SIG-M5 treated with dmso at 0.1 percent for 504 hours (cell line): ENCODE data around the gene TXNDC16.
"Not testable (repeated sequence)": the region's sequence is repeated elsewhere in the genome, so short reads cannot be mapped to it uniquely, and the experiment has no call there.

Source experiments
- DNase-seq: peaks from one replicate; lab custom pipeline; 2025; ENCODE audit not compliant: unreplicated experiment; lab: John Stamatoyannopoulos, UW

Gene TXNDC16, protein sequence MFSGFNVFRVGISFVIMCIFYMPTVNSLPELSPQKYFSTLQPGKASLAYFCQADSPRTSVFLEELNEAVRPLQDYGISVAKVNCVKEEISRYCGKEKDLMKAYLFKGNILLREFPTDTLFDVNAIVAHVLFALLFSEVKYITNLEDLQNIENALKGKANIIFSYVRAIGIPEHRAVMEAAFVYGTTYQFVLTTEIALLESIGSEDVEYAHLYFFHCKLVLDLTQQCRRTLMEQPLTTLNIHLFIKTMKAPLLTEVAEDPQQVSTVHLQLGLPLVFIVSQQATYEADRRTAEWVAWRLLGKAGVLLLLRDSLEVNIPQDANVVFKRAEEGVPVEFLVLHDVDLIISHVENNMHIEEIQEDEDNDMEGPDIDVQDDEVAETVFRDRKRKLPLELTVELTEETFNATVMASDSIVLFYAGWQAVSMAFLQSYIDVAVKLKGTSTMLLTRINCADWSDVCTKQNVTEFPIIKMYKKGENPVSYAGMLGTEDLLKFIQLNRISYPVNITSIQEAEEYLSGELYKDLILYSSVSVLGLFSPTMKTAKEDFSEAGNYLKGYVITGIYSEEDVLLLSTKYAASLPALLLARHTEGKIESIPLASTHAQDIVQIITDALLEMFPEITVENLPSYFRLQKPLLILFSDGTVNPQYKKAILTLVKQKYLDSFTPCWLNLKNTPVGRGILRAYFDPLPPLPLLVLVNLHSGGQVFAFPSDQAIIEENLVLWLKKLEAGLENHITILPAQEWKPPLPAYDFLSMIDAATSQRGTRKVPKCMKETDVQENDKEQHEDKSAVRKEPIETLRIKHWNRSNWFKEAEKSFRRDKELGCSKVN

DNA sequence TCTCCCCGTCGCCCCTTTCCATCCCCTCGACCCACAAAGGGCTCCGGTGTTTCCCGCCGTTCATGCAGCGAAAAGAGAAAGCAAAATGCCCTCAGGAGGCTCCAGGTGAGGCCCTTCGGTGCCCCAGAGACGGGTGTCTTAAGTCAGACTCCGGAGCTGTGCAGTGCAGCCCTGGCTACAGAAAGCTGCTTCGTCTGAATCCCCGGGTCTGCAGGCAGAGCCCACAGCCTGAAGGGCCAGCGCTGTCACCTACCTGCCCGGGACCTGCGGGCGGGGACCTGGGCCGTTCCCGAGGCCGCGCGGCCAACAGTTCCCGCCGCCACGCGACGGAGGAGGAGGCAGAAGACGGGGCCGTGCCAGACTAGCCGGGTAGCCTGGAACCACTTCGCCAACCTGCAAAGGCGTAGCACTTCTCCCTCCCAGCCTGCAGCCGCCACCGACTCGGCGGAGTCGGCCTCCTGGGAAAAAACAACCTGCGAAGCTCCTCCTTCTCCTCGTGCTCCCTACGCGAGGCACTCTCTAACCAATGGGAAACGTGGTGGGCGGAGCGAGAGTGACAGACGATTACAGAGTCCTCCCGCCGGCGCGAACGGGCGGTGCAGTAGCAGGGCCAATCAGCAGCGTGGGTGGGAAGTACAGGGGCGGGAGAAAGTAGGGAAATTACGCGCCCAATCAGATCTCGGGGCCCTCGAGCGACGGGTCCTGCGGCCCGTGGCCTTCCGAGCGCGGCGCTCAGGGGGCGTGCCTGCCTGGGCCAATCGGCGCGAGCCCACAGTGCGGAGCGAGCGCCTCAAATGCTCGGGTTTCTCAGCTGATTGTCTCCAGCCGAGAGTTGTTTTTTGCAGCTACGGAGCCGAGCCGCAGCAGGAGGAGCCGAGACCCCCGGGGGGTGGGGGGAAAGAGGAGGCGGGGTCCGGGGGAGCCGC lies at the start of gene TXNDC16, which contains the start of gene GPR137C:
Gene TXNDC16, minus strand, starts transcription at position 443 of the 926 bp plus-strand sequence. CDS start 8,948 bp downstream, outside the sequence.
Gene GPR137C, plus strand, starts transcription at position 774 of the 926 bp plus-strand sequence. CDS start 312 bp downstream, outside the sequence.
- DNase-seq: peak; percentile 99

DNA sequence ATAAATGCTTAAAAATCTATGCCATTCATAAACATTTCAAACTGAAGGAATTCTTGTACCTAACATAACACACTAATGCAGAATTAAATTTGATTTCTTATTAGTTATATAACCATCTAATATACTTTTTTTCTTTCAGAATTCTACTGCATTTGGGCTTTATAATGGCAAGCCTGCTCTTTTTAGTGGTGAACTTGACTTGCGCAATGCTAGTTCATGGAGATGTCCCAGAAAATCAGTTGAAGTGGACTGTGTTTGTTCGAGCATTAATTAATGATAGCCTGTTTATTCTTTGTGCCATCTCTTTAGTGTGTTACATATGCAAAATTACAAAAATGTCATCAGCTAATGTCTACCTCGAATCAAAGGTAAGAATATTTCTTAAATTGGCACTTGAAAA lies 47.7 kb upstream of the TXNDC16 start:
- no peak for DNase-seq

DNA sequence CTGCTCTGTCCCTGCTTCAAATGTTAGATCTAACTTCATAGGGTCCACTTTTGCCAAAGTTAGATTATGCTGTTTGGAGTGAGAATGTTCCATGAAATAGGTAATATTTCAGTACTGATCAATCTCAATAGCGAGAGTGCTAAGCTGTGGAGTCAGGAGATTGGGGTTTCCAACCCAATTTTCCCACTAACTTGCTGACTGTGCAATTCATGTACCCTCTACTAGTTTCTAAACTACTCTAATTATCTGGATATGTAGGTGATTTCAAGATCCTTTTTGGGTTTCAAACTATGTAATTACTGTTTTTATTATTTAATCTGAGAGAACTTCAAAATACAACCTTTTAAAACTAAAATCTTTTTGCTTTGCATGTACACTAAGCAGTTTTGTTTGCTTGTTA lies 46.3 kb upstream of the TXNDC16 start:
- no peak for DNase-seq

DNA sequence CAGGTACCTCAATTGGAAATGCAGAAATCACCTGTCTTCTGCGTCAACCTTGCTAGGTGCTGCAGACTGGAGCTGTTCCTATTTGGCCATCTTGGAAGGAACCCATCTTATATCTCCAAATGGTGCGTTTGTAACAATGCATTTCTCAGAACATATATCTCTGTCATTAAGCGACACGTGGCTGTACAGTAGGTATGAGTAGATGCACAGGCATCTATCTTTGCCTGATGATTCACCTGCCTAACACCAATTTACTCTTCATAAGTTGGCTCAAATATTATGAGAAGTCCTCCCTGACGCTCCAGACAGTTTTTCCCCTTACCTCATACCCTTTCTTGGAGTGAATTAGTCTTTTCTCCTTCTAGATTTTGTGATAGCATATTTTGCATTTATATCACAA lies 44.6 kb upstream of the TXNDC16 start:
- no peak for DNase-seq

DNA sequence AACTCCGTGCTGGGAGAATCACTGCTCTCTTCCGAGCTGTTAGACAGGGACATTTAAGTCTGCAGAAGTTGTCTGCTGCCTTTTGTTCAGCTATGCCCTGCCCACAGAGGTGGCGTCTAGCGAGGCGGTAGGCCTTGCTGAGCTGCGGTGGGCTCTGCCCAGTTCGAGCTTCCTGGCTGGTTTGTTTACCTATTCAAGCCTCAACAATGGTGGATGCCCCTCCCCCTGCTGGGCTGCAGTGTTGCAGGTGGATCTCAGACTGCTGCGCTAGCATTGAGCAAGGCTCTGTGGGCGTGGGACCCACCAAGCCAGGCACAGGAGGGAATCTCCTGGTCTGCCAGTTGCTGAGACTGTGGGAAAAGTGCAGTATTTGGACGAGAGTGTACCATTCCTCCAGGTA lies 44.0 kb upstream of the TXNDC16 start:
- DNase-seq: no peak

DNA sequence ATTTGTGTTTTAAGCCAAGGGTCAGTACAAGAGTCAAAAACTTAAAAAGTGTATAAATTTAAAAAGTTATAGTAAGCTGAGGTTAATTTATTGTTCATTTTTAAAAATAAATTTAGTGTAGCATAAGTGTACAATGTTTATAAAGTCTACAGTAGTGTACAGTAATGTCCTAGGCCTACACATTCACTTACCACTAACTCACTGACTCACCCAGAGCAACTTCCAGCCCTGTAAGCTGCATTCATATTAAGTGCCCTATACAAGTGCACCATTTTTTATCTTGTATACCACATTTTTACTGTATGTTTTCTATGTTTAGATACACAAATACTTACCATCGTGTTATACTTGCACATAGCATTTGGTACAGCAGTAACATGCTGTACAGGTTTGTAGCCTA lies 38.0 kb upstream of the TXNDC16 start:
- no peak for DNase-seq

DNA sequence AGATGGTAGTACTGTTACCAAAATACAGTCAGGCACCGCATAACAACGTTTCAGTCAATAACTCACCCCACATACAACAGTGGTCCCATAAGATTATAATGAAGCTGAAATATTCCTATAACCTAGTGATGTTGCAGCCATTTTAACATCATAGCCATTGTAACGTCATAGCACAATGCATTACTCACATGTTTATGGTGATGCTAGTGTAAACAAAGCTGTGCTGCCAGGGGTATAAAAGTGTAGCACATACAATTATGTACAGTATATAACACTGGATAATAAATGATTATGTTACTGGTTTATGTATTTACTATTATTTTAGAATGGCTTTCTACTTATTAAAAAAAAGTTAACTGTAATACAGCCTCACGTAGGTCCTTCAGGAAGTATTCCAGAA lies 37.3 kb upstream of the TXNDC16 start:
- no peak for DNase-seq

DNA sequence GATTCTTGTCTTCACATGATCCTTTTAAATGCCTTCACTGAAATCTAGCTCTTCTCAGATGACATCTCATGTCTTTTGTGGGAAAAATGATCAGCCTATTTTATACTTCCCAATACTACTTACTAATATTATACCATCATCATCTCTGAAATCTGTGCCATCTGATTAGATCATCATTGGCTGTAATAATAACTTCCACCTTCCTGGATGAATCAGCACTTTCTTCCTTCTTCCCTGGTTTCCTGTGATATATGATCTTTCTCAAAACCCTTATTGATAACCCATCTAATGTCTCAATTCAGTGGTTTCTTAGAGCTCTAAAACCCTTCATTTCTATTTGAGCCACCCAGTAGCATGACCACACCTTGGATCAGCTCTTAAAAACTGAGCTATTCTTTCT lies 31.2 kb upstream of the TXNDC16 start:
- DNase-seq: no peak

DNA sequence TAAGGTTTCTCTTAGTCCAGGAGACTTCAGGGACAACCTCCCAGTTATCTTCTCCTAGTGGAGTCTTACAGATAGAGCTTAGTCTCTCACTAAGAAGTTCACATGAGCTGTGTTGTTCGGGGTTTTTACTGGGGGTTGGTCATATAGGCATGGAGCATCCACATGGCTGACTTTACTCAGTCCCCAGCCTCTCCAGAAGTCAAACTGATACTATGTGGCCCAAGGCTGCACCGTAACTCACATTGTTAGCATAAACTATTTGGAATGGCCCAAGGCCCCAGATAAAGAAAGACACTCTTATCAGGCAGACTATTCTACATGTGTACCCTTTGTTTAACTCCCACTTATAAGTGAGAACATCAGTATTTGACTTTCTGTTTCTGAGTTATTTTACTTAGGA lies 23.6 kb upstream of the TXNDC16 start:
- DNase-seq: no peak

DNA sequence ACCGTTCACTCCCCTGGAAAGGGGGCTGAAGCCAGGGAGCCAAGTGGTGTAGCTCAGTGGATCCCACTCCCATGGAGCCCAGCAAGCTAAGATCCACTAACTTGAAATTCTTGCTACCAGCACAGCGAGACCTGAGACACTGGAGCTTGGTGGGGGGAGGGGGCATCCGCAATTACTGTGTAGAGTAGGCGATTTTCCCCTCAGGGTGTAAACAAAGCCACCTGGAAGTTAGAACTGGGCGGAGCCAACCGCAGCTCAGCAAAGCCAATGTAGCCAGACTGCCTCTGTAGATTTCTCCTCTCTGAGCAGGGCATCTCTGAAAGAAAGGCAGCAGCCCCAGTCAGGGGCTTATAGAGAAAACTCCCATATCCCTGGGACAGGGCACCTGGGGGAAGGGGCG lies 16.1 kb upstream of the TXNDC16 start:
- DNase-seq: not testable (repeated sequence)

DNA sequence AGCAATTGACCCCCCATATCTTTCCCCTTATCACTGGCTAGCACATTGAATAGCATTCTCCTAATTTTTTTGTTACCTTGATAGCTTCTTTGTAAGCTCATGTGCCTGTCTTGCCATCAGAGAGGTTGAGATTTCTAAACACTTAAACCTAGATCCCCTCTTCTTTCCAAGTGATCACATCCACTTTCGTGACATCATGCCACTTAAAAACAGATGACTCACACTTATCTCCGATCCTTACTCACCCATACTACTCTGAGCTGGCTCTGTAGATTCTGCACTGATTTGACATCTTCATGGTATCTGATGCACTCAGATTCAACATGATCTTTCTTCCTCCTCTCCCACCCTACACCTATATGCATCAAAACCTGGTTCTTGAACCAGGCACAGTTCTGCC lies 10.8 kb upstream of the TXNDC16 start:
- DNase-seq: peak; percentile 0

DNA sequence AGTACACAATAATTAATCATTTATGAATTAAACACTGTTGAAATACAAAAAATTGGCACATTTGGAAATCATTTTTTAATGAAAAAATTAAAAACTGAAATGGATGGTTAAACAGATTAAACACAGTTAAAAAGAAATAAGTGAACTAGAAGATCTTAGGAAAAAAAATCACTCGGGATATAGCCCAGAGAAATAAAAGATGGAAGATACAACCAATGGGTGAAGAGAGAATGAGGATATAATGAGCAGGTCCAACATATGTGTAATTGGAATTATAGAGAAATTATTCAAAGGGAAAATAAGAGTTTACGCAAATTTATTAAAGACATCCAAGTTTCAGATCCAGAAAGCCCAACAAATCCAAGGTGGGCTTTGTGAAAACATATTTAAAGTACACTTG lies 6.4 kb upstream of the TXNDC16 start:
- DNase-seq: no peak

DNA sequence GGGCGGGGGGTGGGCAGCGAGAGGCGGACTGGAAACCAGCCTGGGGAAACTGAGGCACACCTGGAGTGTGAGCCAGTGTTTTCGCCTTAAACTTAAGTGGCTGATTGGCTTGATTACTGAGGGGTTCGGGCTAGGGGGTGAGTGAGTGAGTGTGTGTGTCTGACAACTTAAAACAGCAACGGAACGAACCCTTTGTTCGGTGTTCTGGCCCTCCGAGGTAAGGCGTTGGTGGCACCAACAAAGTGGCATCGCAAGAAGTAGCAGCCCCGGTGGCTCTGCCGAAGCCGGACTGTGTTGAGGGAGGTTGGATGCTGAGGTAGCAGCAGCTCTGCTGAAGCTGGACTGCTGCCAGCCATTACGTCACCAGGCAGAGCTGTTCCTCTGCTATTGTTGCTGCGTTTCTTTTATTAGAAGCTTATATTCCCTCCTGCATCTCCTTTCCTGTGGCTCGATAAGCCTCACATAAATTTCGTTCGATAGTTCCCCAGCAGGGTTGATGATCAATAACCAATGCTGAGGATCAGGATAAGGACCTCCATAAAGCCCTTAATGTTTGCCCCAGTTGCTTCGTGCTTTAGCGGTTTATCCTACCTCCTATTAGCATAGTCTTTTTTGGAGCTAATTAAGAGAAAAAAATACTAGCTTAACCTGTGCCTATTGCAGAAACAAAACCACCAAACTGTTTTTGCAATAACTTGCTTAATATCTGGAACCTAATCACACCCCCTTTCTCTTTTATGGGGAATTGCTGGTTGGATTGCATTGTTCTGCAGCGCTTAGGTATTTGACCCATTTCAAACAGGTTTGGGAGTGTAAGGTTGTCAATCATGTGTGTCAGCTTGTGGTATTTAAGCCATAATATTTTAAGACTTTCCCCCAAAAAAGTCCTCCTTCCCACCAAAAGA lies 1.6 kb upstream of the TXNDC16 start:
- DNase-seq: peak; percentile 76

DNA sequence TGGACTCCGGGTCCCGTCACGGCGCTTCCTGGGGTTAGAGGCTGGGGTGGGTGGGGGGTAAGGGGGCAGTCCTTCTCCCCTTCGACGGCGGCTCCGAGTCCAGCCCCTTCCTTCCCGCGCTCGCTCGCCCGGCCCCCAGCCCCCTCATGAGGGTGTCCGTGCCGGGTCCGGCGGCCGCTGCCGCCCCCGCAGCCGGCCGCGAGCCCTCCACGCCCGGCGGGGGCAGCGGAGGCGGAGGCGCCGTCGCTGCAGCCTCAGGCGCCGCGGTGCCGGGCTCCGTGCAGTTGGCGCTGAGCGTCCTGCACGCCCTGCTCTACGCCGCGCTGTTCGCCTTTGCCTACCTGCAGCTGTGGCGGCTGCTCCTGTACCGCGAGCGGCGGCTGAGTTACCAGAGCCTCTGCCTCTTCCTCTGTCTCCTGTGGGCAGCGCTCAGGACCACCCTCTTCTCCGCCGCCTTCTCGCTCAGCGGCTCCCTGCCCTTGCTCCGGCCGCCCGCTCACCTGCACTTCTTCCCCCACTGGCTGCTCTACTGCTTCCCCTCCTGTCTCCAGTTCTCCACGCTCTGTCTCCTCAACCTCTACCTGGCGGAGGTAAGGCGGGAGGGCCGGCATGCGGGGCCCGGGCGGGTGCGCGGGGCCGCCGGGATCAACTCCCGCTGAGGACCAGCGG lies 831 bp upstream of the TXNDC16 start:
- DNase-seq: no peak

DNA sequence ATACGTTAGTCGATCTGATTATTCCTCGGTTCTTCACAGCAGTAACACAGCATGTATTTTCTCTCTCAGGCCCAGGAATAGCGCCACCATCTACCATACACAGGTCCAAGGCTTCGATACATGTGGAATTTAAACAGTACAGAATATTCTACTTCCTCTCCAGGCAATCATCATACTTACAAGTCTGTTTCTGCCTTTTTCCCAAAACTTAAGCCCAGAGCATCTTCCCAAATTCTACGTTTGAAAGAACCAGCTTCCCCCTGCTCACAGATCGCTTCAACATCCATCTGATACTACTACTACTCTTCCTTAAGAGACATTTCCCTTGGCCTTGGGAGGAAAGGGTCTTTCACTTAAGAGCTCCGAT lies 626 bp downstream of the TXNDC16 start:
- peak; percentile 78 for DNase-seq

DNA sequence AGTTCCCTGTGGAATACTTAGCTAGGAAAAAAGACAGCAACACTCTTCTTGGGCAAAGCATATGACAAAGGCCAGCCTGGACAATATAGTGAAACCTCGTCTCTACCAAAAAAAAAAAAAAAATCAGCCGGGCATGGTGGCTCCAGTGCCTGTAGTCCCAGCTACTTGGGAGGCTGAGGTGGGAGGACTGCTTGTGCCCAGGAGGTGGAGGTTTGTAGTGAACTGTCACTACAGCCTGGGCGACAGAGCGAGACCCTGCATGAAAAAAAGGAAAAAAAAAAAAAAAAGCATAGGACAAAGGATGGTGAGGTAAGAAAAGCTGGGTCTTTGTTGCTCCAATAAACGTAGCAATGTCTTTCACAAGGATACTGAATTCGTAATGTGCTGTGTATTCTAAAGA lies 1.1 kb downstream of the TXNDC16 start:
- no peak for DNase-seq

DNA sequence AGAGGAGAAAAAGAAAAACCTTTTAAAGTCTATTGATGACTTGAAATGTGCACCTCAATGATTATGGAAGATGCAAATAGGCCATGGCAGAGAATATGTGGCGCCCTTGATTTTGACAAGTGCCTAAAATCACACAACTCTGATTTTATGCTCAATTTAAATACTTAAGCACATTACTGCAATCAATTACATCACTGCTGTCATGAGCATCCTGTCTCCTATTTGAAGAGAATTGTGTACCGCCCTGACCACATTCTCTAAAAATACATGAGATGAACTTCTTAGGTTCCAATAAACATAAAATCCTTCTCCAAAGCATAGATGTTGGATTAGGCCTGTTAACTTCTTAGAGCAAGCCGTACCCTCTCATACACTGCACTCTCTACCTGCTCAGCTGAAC lies 1.6 kb downstream of the TXNDC16 start:
- DNase-seq: no peak

DNA sequence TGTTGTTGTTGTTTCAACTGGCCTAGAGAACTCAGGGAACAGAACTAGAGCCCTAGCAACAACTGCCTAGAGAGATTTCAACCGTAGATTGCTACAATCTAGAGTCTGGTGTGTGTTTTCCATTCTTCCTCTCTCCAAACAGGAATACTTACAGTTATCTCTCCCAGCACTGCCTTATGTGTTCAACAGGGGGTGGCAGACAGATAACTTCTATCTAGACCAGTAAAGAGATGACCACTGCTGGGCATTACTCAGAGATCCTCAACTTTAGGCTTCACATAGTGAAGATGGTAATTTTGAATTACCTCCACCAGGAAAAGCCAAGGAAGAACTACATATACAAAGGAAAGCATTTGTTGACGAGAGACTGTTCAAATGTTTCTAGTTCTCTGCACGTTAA lies 4.8 kb downstream of the TXNDC16 start:
- no peak for DNase-seq

DNA sequence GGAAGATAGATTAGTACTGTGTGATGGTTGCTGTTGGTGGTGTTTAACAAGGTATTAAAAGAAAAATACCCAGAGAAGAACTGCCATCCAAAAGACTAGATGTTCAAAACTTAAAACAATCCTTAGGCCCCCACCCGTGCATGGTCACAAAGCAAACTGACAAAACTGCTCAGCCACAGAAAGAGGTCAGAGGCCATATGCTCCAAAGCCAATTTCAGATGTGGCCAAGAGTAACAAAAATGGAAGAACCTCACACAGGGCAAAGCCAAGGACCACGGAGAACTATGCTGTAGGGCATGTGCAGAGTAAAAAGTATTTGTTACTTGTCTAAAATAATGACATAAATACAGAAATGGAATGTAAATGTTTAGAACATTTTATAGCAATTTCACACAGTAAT lies 5.3 kb downstream of the TXNDC16 start:
- no peak for DNase-seq

DNA sequence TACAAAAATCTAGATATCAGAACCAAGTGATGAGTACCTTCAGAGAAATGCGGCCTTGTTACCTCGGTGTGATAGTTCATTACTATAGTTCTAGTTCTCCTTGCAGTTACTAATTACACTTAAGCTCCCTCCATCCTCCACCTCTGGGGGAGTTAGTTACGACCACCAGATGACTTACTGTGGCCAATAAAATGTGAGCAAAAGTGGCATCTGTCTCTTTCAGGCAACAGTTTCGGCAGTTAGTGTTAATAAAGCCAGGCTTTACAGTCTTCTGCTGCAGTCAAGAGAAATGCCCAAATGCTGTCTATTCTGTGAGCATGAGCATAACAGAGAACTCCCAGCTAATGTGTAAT lies 6.0 kb downstream of the TXNDC16 start:
- DNase-seq: no peak
